Urothelium cell line (cell line): ENCODE results near the gene UBN2.

ENCODE experiments used
- DNase-seq: peaks from one replicate; pipeline ENCODE4 v3.0.0; 2011; ENCODE audit warnings: low spot score, mixed read lengths
- FAIRE-seq: peaks from 2 replicates; lab custom pipeline; 2011; peaks lifted over from hg19 to GRCh38; lab: Jason Lieb, UNC

Gene UBN2

DNA sequence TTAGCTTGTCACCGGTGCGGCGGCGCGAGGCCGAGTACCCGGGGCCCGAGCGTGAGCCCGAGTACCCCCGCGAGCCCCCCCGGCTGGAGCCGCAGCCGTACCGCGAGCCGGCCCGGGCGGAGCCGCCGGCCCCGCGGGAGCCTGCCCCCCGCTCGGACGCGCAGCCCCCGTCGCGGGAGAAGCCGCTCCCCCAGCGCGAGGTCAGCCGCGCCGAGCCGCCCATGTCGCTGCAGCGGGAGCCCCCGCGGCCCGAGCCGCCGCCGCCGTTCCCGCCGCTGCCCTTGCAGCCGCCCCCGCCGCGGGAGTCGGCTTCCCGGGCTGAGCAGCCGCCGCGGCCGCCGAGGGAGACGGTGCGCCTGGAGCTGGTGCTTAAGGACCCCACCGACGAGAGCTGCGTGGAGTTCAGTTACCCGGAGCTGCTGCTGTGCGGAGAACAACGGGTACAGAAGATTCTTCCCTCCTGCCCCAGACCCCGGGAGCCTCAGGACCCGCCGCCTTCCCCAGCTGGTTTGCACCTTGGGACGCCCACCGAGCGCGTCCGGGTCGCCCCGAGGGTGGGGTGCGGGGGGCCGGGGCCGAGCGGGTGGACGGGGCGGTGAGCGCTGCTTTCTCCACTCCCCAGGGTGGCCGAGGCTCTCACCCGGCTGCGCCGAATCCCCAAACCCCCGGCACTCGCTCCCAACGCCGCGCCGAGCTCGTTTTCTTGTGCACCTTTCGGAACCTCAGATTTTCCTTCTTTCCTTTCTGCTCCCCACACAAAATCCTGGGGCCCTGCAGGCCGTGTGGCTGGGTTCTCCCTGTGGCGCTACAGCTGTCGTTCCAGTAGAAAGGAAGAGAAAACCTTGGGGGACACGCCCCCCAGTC, 708 bp downstream of the UBN2 start:
- peak; percentile 26 for DNase-seq
- FAIRE-seq, result no peak

DNA sequence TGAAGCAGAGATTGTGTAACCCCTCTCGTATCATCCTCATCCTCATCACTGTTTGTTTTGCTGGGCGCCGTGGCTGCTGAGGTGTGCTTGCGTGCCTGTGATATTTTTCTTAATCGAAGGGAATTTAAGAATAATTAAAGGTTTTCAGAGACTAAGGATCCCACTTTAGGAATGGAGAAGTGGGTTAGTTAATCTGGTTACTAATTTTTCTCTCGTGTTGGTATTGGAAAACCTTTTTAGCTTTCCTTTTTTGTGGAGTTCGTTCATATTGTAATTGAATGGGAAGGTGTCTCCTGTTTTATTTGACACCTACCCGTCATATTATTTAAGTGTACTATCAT, 1.3 kb downstream of the UBN2 start:
- FAIRE-seq, result no peak
- DNase-seq, result no peak

DNA sequence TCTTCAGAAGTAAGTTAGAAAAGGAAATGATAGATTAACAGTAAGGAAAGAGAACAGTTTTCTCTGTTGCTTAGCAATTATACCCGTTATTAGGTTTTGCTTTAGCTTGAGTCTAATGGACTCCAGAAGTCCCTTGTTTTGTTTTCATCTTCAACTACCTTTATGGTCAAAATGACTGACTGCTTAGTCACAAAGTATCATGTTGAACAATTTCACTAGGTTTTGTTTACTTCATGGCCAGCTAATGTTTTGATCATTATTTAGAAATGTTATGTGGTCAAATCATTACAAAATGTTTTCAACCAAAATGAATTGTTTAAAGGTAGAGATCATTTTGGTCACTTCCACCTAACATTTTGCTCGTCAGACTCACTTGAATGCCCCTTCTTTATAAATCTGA, 1.9 kb downstream of the UBN2 start:
- FAIRE-seq (no peak), DNase-seq (no peak)

DNA sequence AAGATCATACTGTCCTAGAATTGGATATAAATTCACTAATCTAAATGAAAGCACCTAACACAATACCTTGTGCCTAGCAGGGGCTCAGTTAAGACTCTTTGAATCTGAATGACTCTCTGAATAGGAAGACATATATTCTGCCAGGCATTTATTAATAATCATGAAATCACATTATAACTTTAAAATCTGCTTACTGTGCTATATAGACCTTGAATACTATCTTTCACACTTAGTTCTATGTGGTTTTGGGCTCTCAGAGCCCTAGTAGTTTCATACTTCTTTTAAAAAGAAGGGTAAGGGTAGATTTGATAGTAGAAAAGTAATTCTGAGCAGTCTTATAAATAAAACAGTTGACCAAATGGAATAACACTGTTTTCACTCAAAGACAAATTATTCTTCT, 10.2 kb downstream of the UBN2 start:
- FAIRE-seq (no peak), DNase-seq (no peak)

DNA sequence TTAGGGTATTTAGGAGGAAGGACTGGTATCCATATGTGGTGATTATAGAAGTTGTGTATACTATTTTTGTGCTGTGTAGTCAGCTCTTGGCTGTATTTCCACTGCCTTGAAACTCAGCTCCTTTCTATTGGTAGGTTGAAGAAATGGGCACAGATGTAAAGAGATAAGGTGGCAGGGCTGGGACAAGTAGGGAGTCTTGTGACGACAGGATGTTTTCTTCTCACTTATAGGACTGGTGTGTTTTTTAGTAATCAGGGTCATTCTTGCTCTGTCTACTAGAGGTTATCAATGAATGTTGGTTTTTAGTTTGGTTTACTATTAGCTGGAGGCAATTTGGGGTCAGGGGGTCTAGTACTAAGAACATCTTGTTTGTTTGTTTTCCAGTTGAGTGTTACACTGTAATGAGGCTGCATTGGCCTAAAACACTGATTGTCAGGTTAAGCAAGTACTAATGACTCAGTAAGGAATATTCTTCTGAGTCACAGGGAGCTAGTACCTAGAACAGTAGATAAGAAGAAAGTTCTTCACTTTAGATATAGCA, 11.8 kb downstream of the UBN2 start:
- DNase-seq (no peak), FAIRE-seq (no peak)

DNA sequence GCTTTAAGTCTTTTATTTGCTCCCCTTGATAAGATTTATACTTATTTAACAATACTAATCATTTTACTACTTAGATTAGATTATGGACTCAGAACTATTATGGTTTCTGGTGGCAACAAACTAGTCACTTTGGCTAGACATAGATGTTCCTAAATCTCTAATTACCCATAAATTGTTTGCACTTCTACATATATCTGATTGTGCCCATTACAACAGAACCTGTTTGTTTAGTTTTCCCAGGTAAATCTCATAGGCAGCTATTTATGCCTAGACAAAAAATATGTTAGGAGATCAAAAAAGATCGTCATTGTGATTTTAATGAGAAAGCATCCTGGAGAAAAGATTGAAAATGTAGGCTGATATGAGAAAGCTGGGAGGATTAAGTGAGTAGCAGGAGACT, 14.4 kb downstream of the UBN2 start:
- FAIRE-seq, result no peak
- no peak for DNase-seq

DNA sequence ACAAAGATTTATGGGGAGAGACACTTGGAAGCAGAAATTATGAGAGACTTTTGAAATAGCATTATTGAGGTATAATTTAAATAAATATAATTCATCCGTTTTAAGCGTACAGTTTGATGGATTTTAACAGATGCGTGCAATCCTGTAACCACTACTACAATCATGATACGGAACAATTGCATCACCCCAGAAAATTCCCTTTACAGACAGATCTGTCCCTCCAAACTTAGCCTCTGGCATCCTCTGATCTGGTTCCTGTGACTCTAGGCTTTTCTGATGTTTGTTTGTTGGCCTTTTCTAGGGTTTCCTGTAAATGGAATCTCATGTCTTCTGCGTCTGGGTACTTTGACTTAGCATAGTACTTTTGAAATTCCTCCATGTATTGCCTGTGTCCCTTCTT, 15.5 kb downstream of the UBN2 start:
- FAIRE-seq (no peak), DNase-seq (no peak)

DNA sequence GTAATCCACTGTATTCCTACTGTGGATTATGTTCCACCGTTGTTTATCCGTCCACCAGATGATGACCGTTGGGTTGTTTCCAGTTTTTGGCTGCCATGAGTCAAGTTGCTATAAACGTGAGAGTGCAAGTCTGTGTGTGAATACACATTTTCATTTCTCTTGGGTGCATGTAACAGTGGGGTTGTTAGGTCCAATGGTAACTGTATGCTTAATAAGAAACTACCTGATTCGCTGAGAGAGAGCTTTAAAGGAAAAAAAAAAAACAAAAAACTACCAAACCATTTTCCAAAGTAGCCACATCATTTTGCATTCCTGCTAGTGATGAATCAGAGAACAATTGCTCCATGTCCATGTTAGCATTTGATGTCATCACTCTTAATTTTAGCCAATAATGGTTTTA, 15.9 kb downstream of the UBN2 start:
- no peak for DNase-seq

DNA sequence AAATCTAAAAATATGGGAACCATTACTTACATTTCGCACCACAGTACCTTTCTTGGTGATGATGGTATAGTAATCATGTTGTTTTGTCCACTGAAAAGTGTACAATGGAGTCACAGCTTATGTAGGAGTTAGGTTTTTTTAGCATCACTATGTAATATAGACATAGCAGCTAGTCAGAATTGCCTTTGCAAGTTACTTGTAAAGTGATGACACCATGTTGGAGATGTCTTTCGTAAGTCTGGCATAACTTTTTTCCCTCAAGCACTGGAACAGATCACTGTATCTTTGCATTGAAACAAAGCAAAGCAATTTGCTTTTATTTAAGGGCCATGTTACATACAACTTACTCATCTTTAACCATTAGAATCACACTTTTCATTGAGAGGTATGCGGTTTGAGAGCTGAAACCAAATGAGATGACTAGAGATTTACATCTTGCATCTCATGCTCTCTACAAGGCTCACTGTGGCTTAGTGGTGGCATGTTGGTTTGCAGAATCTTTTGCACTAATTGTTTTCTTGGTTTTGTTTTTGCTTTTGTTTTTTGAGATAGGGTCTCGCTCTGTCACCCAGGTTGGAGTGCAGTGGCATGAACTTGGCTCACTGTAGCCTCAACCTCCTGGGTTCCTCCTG, 18.3 kb downstream of the UBN2 start:
- no peak for DNase-seq
- FAIRE-seq, result no peak

More for the DNA sequence above, 15.9 kb downstream of the UBN2 start:
- no peak for FAIRE-seq

DNA sequence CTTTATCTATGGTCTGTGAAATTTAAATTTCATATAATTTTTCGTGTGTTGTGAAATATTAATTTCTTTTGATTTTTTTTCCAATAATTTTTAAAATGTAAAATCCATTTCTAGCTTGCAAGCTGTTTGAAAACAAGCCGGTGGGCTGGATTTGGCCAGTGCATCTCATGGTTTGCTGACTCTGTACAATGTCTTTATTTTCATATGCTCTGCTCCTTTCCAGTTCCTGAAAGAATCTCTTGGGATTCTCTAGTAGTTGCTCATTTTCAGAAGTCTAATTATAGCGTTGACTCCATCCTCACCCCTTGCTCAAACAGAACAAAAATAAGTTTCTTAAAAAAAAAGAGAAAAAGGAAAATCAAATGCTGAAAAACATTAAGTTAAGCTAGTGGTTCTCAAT, 21.4 kb downstream of the UBN2 start:
- DNase-seq, result no peak
- FAIRE-seq, result no peak

DNA sequence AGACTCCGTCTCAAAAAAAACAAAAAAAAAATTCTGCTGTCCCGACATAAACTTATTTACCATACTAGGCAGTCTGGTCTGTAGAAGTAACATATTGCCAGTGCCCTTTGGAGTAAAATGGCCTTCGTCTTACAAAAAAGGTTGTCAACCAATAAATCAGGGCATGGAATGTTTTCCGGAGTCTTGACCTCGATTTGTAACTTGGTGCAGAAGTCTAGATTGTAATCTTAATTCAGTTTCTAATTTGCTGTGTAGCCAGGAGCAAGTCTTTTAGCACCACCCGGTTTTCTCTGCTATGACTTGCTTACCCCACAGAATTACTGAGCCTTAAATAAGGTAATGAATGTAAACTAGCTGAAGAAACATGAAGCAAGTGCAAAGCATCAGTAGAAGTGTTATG, 23.2 kb downstream of the UBN2 start:
- DNase-seq (no peak), FAIRE-seq (no peak)

DNA sequence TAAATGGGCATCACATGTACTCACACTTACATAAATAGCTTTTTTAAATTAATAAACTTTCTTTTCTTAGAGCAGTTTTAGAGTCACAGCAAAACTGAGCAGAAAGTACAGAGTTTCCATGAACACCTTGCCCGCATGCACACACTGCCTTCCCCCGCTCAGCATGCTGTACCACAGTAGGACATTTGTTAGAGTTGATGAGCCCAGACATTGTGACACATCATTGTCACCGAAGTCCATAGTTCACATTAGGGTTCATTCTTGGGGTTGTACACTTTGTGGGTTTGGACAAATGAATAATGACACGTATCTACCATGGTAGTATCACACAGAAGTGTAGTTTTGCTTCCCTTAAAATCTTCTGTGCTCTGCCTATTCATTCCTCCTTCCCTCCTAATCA, 23.7 kb downstream of the UBN2 start:
- DNase-seq, result no peak
- FAIRE-seq, result no peak

DNA sequence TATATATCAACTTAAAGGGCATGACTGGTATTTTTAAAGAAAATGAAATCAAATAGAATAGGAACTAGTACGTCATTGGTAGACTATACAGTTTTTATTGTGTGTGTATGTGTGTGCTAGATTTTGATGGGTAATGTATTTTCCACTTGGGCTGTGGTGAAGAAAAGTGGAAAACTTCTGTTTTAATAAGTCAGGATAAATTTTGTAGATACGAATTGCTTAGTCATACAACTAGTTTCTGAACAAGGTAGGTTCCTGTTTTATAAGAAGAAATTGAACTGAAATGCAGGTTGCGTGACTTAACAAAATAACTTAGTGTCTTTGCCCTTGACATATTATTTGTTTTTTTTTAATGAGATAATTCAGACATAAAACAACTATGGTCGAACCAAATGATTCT, 24.3 kb downstream of the UBN2 start:
- no peak for DNase-seq
- no peak for FAIRE-seq

DNA sequence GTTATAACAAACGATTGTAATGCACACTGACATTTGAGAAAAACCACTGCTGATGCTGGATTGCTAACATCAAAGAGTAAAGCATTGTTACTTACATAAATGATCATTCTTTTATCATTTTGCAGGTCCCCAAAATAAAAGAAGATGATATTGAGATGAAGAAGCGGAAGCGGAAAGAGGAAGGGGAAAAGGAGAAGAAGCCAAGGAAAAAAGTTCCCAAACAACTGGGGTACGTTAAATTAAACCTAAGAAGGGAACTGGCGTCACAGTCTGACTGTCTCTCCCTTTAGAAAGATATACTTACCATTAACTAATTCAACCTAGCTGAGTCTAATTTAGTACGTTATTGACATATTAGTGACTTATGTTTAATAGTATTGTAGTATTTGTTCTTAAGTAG, 28.1 kb downstream of the UBN2 start:
- DNase-seq (no peak), FAIRE-seq (no peak)

DNA sequence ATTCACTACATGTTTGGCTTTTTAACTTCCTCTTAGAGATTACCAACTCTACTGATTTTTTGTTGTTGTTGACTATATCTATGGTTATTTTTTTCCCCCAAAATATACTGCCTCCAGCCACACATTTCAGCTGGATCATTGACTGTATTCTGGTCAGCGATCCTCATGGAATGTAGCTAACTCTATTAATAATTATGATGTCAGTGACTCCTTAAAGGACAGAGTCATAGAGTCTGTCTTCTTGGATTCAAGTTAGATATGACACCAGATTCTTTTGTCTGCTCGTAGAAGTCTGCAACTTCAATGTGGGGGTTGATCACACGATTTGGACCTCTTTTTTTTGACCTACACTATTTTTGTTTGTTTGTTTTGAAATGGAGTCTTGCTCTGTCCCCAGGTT, 33.2 kb downstream of the UBN2 start:
- no peak for DNase-seq
- no peak for FAIRE-seq

DNA sequence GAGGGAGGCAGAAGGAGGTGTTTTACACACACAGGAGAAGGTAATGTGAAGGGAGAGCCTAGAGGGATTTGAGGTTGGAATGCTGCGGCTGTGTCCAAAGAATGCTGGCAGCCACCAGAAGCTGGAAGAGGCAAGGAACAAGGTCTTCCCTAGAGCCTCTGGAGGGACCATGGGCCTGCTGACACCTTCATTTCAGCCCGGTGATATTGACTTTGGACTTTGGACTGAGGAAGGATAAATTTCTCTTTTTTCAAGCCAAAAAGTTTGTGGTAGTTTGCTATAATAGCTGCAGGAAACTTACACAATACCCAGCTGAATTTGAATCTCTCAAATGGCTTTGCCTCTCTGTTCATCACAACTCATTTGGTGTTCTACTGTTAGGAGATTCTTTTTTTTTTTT, 34.6 kb downstream of the UBN2 start:
- FAIRE-seq, result no peak

DNA sequence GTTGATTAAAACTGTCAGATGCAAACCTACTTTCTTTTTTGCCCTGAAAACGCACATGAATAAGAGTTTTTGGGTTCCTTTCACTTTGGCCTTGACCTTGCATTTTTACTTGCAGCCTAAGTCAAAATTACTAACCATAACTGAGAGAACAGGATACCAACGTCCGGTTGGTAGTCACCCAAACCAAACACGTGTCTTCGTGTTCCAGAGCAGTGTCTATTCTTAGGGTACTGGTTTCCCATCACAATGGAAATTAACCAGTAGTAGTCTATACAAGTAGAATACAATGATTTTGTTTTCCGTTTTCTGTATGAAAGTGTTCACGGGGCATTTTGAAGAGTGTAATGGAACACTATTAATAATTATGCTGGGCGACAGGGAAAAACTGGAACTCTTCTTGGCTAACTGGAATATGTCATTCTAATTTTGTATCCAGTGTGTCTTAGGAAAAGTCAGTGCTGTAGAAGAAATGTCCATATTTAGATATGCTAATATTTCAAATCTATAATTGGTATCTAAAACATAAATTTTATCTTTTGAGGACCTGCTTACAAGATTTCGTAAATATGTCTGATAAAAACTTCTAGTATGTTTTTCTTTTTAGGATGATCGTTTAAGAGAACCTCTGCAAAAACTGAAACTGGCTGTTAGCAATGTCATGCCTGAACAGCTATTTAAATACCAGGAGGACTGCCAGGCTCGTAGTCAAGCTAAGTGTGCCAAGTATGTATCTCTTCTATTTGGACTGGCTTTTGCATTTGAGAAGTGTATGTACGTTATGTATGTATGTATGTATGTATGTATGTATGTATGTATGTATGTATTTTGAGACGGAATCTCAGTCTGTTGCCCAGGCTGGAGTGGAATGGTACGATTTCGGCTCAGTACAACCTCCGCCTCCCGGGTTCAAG, 40.9 kb downstream of the UBN2 start:
- FAIRE-seq (no peak), DNase-seq (no peak)

More for the DNA sequence above, 34.6 kb downstream of the UBN2 start:
- DNase-seq, result no peak

DNA sequence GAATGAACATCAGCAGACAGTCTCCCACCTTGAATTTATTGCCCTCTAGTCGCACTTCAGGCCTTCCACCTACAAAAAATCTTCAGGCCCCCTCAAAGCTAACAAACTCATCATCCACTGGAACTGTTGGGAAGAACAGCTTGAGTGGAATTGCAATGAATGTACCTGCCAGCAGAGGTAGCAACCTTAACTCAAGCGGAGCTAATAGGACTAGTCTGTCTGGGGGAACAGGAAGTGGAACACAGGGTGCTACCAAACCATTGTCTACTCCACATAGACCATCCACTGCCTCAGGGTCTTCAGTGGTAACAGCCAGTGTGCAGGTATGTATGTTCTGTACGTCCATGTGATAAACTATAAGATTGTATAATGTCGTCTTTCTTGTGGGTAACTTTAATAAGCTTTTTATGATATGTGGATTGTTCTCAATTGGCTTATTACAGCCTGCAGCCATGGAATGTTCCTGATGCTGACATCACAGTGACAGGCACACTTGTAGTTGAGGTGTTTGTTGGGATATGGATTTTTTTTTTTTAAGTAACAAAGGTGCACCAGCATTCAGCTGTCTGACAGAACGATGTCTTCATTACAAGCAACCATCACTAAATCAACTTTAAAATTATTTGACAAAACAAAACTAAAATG, 53.3 kb downstream of the UBN2 start:
- FAIRE-seq (no peak), DNase-seq (no peak)

DNA sequence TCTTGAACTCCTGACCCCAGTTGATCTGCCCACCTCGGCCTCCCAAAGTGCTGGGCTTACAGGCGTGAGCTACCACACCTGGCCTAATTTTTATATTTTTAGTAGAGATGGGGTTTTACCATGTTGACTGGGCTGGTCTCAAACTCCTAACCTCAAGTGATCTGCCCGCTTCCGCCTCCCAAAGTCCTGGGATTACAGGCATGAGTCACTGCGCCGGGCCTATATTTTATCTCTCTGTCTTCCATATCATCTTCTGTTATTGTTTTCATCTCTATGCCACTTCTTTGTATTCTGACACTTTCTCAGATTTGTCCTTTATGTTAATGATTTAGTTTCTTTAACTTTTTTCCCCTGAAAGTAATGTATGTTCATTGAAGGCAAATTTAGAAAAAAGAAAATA, 55.1 kb downstream of the UBN2 start:
- DNase-seq, result no peak
- no peak for FAIRE-seq

DNA sequence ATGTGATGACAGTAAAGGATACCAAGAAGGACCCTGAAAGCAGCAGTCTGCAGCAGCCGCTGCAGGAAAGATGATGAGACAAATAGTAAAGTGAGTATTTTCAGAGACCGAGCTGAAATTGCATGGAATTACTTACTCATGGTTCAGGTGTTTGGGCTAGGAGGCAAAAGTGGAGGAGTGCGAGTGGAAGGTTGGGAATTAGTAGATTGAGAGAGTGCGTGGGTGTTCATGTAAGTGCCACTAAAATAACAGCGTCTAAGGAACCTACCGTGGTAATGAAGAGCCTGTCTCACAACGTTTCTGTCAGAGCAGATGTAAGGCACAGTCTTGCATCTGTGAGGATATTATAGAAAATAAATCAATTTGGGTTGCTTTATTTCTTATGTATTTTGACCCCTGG, 61.8 kb downstream of the UBN2 start:
- FAIRE-seq, result no peak
- DNase-seq, result no peak

DNA sequence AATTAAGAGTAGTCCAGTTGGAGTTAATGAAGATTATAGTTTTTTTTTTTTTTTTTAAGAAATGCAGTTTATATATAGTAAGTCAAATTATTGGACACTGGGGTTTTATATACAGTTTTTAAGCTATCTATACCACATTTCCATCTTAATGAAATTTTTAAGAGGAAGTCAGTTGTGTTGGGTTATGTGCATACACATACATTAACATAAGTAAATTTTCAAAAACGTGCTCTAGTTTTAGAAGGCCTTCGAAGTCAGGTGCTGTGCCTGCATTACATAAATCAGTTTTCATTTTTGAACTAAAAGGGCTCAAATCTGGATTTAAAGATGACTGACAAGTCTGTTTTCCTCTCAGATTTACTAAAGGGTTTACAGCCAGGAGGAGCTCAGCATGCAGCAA, 62.5 kb downstream of the UBN2 start:
- DNase-seq (no peak), FAIRE-seq (no peak)
